Measurements from ENCODE around the gene SLC17A4. TPM values are rescaled to one million over a fixed set of nuclear protein-coding genes. Genes with fewer than 3 reads are reported as not detected.
"Not testable (repeated sequence)": the region's sequence is repeated elsewhere in the genome, so short reads cannot be mapped to it uniquely, and the experiment has no call there.

The SLC17A4 gene
- polyA plus RNA-seq, 1 donor from 2014 or later, result 0.28 TPM

DNA sequence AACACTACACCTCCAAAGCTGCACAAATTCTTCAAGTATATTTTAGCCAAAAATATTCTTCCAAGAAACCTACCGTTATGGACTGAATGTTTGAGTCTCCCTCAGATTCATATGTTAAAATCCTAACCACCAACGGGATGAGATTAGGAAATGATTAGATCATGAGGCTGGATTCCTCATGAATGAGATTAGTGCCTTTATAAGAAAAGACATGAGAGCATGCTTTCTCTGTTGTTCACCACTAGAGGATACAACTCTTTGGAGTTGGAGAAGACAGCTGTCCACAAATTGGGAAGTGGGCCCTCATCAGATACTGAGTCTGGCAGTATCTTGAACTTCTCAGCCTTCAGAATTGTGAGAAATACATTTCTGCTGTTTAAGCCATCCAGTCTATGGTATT lies 7.1 kb upstream of the SLC17A4 start:
- Histone ChIP-seq H3K9me3 (ENCODE audit: low read length) (no peaks in the 10 kb centered on the region), H3K4me2 (ENCODE audit: low read length) (no peak overlapping the region), H3K4me3 (ENCODE audit: low read length) (no peak overlapping the region), H3K9me2 (ENCODE audit: insufficient read depth, low read length) (no peaks in the 10 kb centered on the region), H3K27me3 (ENCODE audit: insufficient read depth, low read depth, low read length) (no peaks in the 10 kb centered on the region), H3F3A (ENCODE audit: insufficient read depth, low read length, poor library complexity, severe bottlenecking) (no peaks in the 10 kb centered on the region), H2AFZ (ENCODE audit: low read depth, low read length) (no peak overlapping the region), H3K27ac (ENCODE audit: low read length) (no peak overlapping the region), H3K79me2 (replicated peaks; ENCODE audit: insufficient read depth, low read length) (no peaks in the 10 kb centered on the region), H4K20me1 (ENCODE audit: insufficient read depth) (no peaks in the 10 kb centered on the region), H3K9ac (ENCODE audit: low read length) (no peak overlapping the region), H3K36me3 (ENCODE audit: insufficient read depth, low read length) (no peaks in the 10 kb centered on the region)
- no peak for TF ChIP-seq EP300 (conservative IDR thresholded peaks at IDR 0.05; ENCODE audit: poor library complexity, severe bottlenecking)
- no peak for TF ChIP-seq POLR2AphosphoS5 (IDR thresholded peaks at IDR 0.05)
- TF ChIP-seq, protein P1, sequence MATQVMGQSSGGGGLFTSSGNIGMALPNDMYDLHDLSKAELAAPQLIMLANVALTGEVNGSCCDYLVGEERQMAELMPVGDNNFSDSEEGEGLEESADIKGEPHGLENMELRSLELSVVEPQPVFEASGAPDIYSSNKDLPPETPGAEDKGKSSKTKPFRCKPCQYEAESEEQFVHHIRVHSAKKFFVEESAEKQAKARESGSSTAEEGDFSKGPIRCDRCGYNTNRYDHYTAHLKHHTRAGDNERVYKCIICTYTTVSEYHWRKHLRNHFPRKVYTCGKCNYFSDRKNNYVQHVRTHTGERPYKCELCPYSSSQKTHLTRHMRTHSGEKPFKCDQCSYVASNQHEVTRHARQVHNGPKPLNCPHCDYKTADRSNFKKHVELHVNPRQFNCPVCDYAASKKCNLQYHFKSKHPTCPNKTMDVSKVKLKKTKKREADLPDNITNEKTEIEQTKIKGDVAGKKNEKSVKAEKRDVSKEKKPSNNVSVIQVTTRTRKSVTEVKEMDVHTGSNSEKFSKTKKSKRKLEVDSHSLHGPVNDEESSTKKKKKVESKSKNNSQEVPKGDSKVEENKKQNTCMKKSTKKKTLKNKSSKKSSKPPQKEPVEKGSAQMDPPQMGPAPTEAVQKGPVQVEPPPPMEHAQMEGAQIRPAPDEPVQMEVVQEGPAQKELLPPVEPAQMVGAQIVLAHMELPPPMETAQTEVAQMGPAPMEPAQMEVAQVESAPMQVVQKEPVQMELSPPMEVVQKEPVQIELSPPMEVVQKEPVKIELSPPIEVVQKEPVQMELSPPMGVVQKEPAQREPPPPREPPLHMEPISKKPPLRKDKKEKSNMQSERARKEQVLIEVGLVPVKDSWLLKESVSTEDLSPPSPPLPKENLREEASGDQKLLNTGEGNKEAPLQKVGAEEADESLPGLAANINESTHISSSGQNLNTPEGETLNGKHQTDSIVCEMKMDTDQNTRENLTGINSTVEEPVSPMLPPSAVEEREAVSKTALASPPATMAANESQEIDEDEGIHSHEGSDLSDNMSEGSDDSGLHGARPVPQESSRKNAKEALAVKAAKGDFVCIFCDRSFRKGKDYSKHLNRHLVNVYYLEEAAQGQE (IDR thresholded peaks at IDR 0.05; ENCODE audit: borderline replicate concordance), result no peak
- TF ChIP-seq RAD21 (conservative IDR thresholded peaks at IDR 0.05), result no peak
- no peak for TF ChIP-seq MXI1 (conservative IDR thresholded peaks at IDR 0.05; ENCODE audit: poor library complexity, severe bottlenecking)
- TF ChIP-seq SMC3 (conservative IDR thresholded peaks at IDR 0.05; ENCODE audit: poor library complexity), result no peak
- TF ChIP-seq TAF1 (IDR thresholded peaks at IDR 0.05; ENCODE audit: low read depth), result no peak
- TF ChIP-seq, protein P2, sequence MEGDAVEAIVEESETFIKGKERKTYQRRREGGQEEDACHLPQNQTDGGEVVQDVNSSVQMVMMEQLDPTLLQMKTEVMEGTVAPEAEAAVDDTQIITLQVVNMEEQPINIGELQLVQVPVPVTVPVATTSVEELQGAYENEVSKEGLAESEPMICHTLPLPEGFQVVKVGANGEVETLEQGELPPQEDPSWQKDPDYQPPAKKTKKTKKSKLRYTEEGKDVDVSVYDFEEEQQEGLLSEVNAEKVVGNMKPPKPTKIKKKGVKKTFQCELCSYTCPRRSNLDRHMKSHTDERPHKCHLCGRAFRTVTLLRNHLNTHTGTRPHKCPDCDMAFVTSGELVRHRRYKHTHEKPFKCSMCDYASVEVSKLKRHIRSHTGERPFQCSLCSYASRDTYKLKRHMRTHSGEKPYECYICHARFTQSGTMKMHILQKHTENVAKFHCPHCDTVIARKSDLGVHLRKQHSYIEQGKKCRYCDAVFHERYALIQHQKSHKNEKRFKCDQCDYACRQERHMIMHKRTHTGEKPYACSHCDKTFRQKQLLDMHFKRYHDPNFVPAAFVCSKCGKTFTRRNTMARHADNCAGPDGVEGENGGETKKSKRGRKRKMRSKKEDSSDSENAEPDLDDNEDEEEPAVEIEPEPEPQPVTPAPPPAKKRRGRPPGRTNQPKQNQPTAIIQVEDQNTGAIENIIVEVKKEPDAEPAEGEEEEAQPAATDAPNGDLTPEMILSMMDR (IDR thresholded peaks at IDR 0.05; ENCODE audit: poor library complexity, severe bottlenecking), result no peak
- TF ChIP-seq EZH2 (IDR thresholded peaks at IDR 0.05; ENCODE audit: borderline replicate concordance, insufficient read depth, low read length, poor library complexity, severe bottlenecking), result no peak

DNA sequence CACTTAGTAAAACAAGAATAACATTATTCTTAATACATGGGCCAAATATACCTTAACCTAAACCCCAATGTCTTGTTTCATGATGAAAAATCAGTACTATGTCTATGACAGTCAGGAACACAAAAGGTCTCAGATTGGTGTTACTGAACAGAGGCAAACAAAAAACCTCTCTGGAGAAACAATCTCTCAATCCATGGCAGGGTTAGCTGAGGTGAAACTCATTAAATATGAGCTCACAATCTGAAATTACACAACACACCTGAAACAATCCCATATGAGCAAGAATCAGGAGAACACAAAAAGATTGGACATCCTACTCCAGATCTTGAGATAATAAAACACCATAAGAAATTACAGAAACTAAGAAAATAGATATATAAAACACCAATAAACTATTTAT lies 6.5 kb upstream of the SLC17A4 start:
- TF ChIP-seq, protein P1 (IDR thresholded peaks at IDR 0.05; ENCODE audit: borderline replicate concordance), result no peak
- TF ChIP-seq, protein P2 (IDR thresholded peaks at IDR 0.05; ENCODE audit: poor library complexity, severe bottlenecking), result no peak
- TF ChIP-seq TAF1 (IDR thresholded peaks at IDR 0.05; ENCODE audit: low read depth), result no peak
- TF ChIP-seq RAD21 (conservative IDR thresholded peaks at IDR 0.05), result no peak

DNA sequence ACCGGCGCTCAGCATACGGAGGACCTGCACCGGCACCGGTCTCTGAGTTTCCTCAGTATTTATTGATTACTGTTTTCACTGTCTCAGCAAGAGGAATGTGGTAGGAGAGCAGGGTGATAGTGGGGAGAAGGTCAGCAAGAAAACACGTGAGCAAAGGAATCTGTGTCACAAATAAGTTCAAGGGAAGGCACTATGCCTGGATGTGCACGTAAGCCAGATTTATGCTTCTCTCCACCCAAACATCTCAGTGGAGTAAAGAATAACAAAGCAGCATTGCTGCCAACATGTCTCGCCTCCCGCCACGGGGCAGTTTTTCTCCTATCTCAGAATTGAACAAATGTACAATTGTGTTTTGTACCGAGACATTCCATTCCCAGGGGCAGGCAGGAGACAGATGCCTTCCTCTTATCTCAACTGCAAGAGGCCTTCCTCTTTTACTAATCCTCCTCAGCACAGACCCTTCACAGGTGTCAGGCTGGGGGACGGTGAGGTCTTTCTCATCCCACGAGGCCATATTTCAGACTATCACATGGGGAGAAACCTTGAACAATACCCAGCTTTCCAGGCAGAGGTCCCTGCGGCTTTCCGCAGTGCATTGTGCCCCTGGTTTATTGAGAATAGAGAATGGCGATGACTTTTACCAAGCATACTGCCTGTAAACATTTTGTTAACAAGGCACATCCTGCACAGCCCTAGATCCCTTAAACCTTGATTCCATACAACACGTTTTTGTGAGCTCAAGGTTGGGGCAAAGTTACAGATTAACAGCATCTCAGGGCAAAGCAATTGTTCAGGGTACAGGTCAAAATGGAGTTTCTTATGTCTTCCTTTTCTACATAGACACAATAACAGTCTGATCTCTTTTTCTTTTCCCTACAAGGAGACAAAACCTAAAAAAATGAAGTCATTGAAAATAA lies 5.7 kb upstream of the SLC17A4 start:
- not testable (repeated sequence) for H2AFZ ChIP-seq (ENCODE audit: low read depth, low read length); H3K27ac ChIP-seq (ENCODE audit: low read length); H3K9me3 ChIP-seq (ENCODE audit: low read length); H3K9me2 ChIP-seq (ENCODE audit: insufficient read depth, low read length); H3F3A ChIP-seq (ENCODE audit: insufficient read depth, low read length, poor library complexity, severe bottlenecking); H3K4me3 ChIP-seq (ENCODE audit: low read length); H3K36me3 ChIP-seq (ENCODE audit: insufficient read depth, low read length); H3K27me3 ChIP-seq (ENCODE audit: insufficient read depth, low read depth, low read length); H3K79me2 ChIP-seq (replicated peaks; ENCODE audit: insufficient read depth, low read length); H3K4me2 ChIP-seq (ENCODE audit: low read length); H4K20me1 ChIP-seq (ENCODE audit: insufficient read depth); H3K9ac ChIP-seq (ENCODE audit: low read length)

More for the DNA sequence above, 6.5 kb upstream of the SLC17A4 start:
- H3K4me3 ChIP-seq (ENCODE audit: low read length), result no peak overlapping the region
- H2AFZ ChIP-seq (ENCODE audit: low read depth, low read length), result no peak overlapping the region
- no peaks in the 10 kb centered on the region for H3K27me3 ChIP-seq (ENCODE audit: insufficient read depth, low read depth, low read length)
- H3F3A ChIP-seq (ENCODE audit: insufficient read depth, low read length, poor library complexity, severe bottlenecking), result no peaks in the 10 kb centered on the region
- no peak overlapping the region for H3K4me2 ChIP-seq (ENCODE audit: low read length)
- no peaks in the 10 kb centered on the region for H3K36me3 ChIP-seq (ENCODE audit: insufficient read depth, low read length)
- H3K79me2 ChIP-seq (replicated peaks; ENCODE audit: insufficient read depth, low read length), result no peaks in the 10 kb centered on the region
- no peaks in the 10 kb centered on the region for H3K9me3 ChIP-seq (ENCODE audit: low read length)
- H3K9me2 ChIP-seq (ENCODE audit: insufficient read depth, low read length), result no peaks in the 10 kb centered on the region
- H4K20me1 ChIP-seq (ENCODE audit: insufficient read depth), result no peaks in the 10 kb centered on the region
- no peak overlapping the region for H3K9ac ChIP-seq (ENCODE audit: low read length)
- no peak overlapping the region for H3K27ac ChIP-seq (ENCODE audit: low read length)
